Colonic mucosa (tissue), 4 donors: ENCODE measurements around the gene GNA15. TPM values are rescaled to one million over a fixed set of nuclear protein-coding genes. Genes with fewer than 3 reads are reported as not detected.

Experiments
- DNase-seq: peaks from one replicate; pipeline ENCODE4 v3.0.0-alpha.2; 2020
- H3K27ac ChIP-seq: fragments of 200-600 bp; one replicate; pipeline ENCODE4 v1.8.0; 2021
- H3K27me3 ChIP-seq: fragments of 200-600 bp; one replicate; pipeline ENCODE4 v1.8.0; 2021
- H3K36me3 ChIP-seq: fragments of 200-600 bp; one replicate; pipeline ENCODE4 v1.8.0; 2021
- H3K4me1 ChIP-seq: fragments of 200-600 bp; one replicate; pipeline ENCODE4 v1.8.0; 2021; ENCODE audit warnings: mild to moderate bottlenecking
- H3K4me3 ChIP-seq: fragments of 200-600 bp; one replicate; pipeline ENCODE4 v1.8.0; 2021
- H3K9ac ChIP-seq, 2 donors: one replicate each; pipeline ENCODE4 v1.7.0; 2013; ENCODE audit warnings: control low read depth in 2 of 2, low read depth in 2 of 2, low read length in 2 of 2
- H3K9me3 ChIP-seq: fragments of 200-600 bp; one replicate; pipeline ENCODE4 v1.8.0; 2021
- CTCF ChIP-seq: fragments of 200-600 bp; IDR thresholded peaks from one replicate; pipeline ENCODE4 v1.8.0; 2022; ENCODE audit warnings: antibody characterized with exemption, mild to moderate bottlenecking
- intact Hi-C: fragments of 100-400 bp; cut with DNase I; formaldehyde crosslinking; loops from one replicate; pipeline ENCODE4 v1.14.1; 2022
- total RNA-seq, 2 donors: library from RNA; stranded (reverse); fragmentation: NEBNext Ultra II Directional in 1 of 2; extraction: Animal tissue kit (Norgen Biotek cat#: 25700) in 1 of 2; gene quantifications; one replicate each; pipeline ENCODE4 v1.2.1, GENCODE V29; 2021
- donor health status: healthy.
- donor health status: DM: no; HTN: no; CAD: no.
- donor health status: DM: no; HTN: no; CAD: no.

The GNA15 gene
- total RNA-seq, 2 donors from 2014 or later = 1.6 to 6.6 TPM

- Histone ChIP-seq H3K9me3 (no peaks in the 10 kb centered on the region), H3K9ac (no peak overlapping the region), H3K4me1 (no peaks in the 10 kb centered on the region), H3K36me3 (no peaks in the 10 kb centered on the region), H3K4me3 (no peak overlapping the region), H3K27me3 (no peaks in the 10 kb centered on the region), H3K27ac (no peak overlapping the region)
- no peak for TF ChIP-seq CTCF
- no peak for DNase-seq
- intact Hi-C loops = no loop called here
These were observed 14.0 kb downstream of the GNA15 start for GRCh38 chr19:3149526-3150505.

GRCh38 chr19:3150739-3151329, 15.0 kb downstream of the GNA15 start:
- TF ChIP-seq CTCF = no peak
- Histone ChIP-seq H3K9me3 (no peaks in the 10 kb centered on the region), H3K9ac (no peak overlapping the region), H3K4me3 (no peak overlapping the region), H3K27ac (no peak overlapping the region), H3K4me1 (no peaks in the 10 kb centered on the region), H3K27me3 (no peaks in the 10 kb centered on the region), H3K36me3 (no peaks in the 10 kb centered on the region)
- no peak for DNase-seq
- intact Hi-C loops = no loop called here

GRCh38 chr19:3151563-3152418, 16.0 kb downstream of the GNA15 start:
- DNase-seq = no peak
- Histone ChIP-seq H3K27ac (no peak overlapping the region), H3K4me3 (no peak overlapping the region), H3K9ac (no peak overlapping the region), H3K27me3 (no peaks in the 10 kb centered on the region), H3K36me3 (no peaks in the 10 kb centered on the region), H3K9me3 (no peaks in the 10 kb centered on the region), H3K4me1 (no peaks in the 10 kb centered on the region)
- TF ChIP-seq CTCF = no peak
- intact Hi-C loops = no loop called here

GRCh38 chr19:3152419-3152780, 16.6 kb downstream of the GNA15 start:
- Histone ChIP-seq H3K36me3 (no peaks in the 10 kb centered on the region), H3K9ac (no peak overlapping the region), H3K4me1 (no peaks in the 10 kb centered on the region), H3K9me3 (no peaks in the 10 kb centered on the region), H3K27me3 (no peaks in the 10 kb centered on the region), H3K4me3 (no peak overlapping the region), H3K27ac (no peak overlapping the region)
- intact Hi-C loops = no loop called here
- DNase-seq = no peak
- no peak for TF ChIP-seq CTCF
